ENCODE measurements around the gene CCDC74B.
"Not testable (repeated sequence)": the region's sequence is repeated elsewhere in the genome, so short reads cannot be mapped to it uniquely, and the experiment has no call there.

Gene CCDC74B

DNA sequence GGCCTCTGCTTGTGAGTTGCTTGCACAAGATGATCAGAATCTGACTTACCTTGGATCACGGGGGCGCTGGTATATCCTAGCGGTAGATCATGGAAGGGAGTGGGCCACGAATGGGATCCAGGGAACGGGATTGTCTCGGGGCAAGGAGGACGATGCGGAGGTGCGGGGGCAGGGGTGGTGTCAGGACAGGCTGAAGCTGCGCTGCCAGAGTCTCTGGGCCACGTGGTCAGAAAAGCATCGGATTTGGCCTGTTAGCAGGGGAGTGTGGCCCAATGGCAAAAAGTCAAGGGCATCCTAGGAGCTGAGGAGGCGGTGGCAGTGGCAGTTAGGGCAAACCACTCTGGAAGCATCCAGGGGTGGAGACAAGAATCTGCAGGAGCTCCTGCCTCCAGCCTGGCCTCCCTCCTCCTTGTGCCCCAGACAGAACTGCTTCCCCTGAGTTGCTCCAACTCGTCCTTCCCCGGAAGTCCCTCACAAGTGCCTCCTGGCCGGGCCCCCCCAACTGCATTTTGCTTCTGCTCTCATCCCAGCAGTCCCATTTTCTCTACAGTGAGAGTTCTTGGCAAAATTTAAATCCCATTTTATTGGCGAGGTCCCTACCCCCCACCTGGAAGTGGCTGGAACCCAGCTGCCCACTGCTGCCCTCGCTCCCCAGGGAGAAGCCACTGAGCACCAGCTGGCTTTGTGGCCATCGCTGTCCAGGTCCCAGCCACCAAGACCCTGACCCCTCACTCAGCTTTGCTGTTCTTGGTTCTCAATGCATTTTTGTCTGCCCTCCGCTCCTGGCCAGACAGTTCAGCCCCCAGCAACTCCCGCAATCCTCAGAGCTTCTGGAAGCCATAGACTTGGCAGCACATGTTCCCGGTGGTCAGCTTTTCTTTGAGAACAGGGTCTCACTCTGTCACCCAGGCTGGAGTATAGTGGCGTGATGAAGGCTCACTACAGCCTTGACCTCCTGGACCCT lies 5.6 kb upstream of the CCDC74B start:
- TF ChIP-seq, protein P1, sequence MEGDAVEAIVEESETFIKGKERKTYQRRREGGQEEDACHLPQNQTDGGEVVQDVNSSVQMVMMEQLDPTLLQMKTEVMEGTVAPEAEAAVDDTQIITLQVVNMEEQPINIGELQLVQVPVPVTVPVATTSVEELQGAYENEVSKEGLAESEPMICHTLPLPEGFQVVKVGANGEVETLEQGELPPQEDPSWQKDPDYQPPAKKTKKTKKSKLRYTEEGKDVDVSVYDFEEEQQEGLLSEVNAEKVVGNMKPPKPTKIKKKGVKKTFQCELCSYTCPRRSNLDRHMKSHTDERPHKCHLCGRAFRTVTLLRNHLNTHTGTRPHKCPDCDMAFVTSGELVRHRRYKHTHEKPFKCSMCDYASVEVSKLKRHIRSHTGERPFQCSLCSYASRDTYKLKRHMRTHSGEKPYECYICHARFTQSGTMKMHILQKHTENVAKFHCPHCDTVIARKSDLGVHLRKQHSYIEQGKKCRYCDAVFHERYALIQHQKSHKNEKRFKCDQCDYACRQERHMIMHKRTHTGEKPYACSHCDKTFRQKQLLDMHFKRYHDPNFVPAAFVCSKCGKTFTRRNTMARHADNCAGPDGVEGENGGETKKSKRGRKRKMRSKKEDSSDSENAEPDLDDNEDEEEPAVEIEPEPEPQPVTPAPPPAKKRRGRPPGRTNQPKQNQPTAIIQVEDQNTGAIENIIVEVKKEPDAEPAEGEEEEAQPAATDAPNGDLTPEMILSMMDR (IDR thresholded peaks at IDR 0.05; ENCODE audit: insufficient read depth, missing control alignments), result no peak
- DNase-seq (ENCODE audit: insufficient read length, low spot score) (no peak), FAIRE-seq (no peak)

DNA sequence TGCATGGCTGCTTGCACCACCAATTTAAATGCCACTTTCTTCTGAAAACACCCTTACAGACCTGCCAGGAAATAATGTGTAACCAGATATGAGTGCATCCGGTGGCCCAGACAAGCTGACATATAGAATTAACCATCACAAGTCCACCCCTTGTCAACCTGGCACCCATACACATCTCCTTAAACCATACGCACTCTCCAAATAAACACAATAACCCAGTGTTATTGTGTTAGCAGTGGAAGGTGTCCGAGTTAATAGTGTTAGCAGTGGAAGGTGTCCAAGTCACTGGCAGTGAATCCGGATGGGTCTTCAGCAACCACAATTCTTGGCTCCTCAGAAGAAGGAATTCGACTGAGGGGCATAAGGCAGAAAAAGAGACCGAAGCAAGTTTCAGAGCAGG lies 3.6 kb upstream of the CCDC74B start:
- not testable (repeated sequence) for FAIRE-seq; DNase-seq (ENCODE audit: insufficient read length, low spot score)

DNA sequence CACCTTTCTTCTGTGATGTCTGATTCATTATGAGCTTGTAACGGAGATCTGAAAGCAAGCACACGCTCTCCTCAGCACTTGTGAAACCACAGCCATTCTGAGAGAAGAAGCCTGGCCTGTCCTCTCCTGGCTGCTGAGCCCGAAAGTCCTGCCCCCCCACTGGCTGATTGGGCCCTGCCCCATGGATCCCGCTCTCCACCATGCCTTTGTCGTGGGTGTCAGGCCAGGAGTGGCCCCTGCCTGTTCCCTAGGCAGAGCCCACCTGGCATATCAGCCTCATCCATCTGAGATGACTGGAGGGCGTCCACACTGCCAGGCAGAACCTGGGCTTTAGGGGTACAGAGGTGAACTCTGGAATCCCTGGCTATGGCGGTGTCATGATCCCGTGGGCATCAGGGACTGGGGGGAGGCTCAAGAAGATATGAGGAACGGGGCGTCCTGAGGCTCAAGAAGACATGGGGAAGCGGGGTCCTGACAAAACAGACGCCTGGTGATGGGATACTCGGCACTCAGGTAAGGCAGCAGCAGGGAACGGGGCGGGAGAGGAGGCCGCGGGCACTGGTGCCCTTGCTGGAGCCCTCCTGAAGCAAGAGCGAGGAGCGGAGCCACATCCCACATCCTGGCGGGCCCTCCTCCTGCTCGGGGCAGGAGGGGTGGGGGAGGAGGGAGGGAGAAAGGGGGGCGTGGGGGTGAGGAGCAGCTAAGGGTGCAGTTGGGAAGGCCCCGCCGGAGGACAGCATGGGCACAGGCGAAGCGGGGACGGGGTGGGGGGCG lies 1.5 kb downstream of the CCDC74B start:
- FAIRE-seq, result not testable (repeated sequence)

DNA sequence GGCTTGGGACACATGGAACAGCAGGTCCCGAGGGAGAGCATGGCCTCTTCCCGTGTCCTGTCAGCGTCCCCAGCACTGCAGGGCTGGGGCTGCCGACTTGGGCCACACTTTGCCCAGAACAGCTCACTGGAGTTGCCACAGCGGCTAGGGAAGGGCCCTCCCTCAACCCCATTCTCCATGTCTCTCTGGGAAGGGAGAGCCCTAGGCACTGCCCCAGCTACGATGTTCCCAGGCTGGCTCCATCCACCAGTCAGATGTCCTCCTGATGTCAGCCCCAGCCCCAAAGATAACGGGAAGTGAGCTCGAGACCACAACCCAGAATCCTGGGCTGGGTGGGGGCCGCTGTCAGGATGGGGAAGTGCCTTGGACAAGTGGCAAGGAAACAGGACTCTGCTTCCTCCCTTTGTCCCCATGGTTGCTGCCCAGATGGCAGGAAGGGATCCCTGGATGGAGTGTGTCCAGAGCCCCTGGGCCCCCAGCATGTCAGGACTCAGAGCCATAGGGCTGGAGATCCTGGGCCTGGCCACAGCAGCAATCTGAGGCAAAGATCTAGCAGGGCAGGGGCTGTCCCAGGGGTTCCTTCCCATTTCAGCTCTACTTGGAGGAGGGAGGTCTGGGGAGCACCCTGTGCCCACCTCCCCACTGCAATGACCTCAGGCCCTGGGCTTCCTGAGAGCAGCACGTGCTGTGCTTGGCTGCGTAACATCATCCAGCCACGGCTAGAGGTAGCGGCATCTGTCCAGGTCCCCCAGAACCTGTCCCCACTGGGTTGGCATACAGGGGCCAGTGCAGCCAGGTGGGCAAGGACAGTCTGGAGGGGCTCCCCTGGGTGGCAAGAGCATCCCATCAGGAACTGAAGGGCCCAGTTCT lies 2.3 kb downstream of the CCDC74B start:
- DNase-seq (ENCODE audit: insufficient read length, low spot score); FAIRE-seq: not testable (repeated sequence)

More for the DNA sequence above, 1.5 kb downstream of the CCDC74B start:
- DNase-seq (ENCODE audit: insufficient read length, low spot score), result not testable (repeated sequence)

DNA sequence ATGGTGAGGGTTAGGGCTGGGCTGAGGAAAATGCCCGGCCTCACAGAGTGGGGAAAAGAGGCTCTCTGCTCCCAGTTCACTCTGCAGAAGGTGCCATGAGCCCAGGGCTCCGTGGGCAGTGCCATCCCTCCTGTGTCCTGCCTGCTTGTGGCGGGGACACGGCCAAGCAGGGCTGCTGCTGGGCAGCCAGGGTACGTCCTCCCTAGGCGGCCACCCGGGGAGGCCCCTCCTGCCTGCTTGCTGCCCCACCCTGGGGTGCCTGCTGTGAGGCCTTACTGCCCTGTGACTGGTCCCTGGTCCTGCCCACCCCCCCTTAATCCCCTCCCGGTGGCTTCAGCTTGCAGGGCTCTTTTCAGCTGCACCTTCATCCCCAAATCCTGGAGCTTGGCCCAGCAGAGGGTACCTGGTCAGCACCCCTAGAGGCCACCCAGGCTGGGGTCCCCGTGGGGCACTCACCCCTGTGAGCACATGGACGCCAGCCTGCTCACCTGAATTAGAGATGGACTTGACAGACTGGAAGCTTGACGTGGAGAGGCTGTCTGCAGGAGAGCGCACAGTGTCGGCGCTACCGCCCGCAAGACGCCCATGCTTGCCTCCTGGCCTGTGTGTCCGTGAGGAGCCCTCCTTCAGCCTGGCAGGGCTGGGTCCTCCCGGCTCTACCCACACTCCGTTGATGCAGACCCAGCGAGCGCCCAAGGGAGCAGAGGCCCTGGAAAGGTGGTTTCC lies 3.1 kb downstream of the CCDC74B start:
- not testable (repeated sequence) for DNase-seq (ENCODE audit: insufficient read length, low spot score); FAIRE-seq

DNA sequence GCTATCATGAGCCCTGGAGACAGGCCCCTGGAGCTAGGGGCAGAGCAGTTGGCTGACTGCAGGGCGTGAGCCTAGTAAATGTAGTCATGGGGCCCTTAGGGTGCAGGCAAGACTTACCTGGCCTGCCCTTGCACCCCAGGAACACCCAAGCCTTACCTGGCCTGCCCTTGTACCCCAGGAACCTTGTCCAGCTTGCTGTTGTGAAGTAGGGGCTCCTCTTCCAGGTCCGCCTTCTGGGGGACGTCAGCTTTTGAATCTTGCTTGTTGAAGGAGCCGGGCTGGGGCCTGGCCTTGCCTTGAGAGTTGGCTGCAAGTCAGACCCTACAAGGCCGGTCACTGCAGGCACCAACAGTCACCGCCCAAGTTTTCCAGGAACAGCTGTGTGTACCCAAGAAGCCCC lies 3.9 kb downstream of the CCDC74B start:
- FAIRE-seq; DNase-seq (ENCODE audit: insufficient read length, low spot score): not testable (repeated sequence)

DNA sequence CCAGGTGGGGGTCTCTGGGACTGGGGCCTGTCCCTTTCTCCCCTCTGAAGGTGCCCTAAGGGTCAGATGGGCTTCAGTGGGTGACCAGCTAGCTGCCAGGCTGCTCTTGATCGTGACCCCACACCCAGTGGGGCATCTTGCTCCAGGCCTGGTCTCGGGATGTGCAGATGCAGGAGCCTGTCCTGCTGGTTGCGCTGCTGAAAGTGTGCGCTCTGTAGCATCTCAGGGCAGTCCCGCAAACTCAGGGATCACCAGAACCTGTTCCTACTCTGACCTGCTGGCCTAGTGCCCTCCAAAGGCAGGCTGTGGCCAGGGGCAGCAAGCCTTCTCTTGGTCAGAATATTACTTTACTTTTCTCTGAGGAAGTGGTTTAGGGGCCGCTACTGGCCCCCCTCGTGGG lies 4.4 kb downstream of the CCDC74B start:
- not testable (repeated sequence) for FAIRE-seq; DNase-seq (ENCODE audit: insufficient read length, low spot score)

DNA sequence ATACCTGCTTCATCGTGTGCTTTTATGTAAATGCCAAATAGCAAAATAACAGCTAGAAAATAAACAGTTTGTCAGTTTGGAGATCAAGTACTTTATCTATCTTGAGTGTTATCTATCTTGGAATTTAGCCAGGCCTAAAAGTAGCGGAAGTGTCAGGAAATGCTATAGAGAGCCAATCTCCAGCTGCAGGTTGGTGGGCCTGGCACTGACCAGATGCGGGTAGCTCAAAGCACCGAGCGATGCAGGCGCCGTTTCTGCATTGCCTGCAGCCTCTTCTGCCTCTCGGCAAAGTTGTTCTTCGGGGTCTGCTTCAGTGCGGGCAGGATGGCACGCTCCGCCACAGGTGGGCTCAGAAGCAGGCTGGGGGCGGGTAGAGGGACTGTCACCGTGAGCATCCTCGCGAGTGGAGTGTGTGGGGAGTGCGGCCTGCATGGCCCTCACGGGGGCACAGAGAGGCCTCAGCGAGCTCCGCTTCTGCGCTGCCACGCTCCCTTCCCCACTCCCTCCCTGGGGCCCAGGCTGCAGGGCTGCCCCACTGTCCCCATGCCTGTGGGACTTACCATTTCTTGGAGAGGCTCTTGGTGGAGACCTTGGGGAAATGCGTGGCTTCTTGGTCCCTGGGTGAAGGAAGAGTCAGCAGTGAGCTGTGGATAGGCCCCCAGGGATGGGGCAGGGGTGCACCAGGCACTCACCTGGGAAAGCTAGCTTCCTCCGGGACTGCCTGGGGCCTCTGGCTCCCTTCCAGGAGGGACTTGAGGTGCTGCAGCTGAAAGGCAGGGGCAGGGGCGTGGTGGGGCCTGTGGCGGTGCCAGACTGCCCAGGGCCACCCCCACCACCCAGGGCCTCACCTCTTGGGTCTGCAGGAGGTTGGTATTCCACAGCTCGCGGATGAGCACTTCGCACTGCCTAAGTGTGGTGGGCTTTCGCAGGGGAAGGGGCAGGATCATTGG lies 5.3 kb downstream of the CCDC74B start:
- not testable (repeated sequence) for FAIRE-seq; DNase-seq (ENCODE audit: insufficient read length, low spot score)

DNA sequence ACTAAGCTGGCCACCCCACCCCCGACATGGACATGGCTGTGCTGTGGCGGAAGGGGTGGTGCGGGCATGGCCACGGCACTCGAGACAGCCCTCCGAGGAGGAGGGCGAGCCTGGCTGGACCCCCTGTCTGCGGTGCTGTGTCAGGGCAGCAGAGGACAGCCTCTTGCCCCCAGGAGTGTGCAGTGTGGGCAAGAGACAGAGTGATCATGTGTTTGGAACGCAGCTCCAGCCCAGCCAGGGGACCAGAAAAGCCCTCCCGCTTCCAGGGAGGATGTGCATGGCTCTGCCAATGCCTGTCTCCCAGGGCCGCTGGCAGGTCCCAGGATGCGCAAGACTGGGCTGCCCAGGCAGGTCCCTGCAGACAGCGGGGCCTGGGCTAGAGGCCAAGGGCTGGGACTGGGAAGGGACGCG lies 6.1 kb downstream of the CCDC74B start:
- DNase-seq (ENCODE audit: insufficient read length, low spot score); FAIRE-seq: not testable (repeated sequence)

DNA sequence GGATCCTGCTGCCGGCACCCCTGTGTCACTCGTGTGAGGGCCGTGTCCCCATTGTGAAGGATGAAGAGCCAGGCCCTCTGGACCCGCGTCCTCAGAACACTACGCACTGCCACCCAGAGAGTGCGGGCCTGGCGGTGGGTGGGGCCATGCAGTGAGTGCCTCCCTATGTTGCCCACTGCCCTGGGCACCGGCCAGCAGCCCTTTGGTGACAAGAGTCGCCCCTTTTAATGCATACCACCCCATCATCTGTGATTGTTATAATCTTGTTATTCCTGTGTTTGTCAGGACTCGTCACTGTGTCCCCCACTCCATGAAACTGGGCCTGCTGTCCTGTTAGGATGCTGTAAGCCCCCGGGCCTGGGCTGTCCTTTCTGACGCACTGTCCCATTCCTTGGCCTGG lies 6.6 kb downstream of the CCDC74B start:
- not testable (repeated sequence) for FAIRE-seq; DNase-seq (ENCODE audit: insufficient read length, low spot score)

DNA sequence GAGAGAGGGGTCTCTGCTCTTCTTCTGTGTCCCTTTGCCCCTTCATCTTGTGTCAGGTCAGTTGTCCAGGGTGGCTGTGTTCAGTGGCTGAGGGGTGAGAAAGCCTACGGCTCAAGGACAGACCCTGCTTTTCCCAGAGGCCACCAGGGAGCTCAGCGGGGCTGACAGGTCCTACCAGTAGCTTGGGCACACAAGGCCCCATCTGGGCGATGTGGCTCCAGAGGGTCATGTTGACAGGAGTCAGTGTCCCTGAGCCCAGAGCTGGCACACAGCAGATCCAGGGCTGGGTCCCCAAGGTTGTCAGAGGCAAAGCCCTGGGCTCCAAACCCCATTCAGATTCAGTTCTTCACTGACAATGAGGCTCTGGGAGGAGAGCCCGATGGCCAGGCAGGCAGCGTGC lies 7.8 kb downstream of the CCDC74B start:
- FAIRE-seq; DNase-seq (ENCODE audit: insufficient read length, low spot score): not testable (repeated sequence)

DNA sequence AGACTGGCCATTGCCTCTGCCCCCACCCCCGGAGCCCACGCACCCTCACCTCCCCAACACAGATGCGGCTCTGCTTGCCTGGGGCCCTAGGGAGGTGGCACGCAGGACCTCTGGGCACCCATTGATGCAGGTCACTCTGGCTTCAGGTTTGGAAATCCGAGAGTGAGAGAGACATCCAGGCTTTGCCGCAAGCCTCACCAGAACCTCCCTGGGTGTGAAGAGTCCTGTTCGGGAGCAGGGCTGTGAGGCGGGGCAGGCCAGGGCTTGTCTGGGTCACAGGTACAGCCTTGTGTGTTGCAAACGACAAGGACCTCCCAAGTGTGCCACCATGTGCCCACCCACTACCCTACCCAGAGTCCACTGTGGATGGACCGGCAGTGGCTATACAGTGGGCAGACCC lies 8.4 kb downstream of the CCDC74B start:
- not testable (repeated sequence) for DNase-seq (ENCODE audit: insufficient read length, low spot score); FAIRE-seq

Data from D721Med (cell line).